NCI-H2107 (cell line): ENCODE measurements around the gene EAF2.
"Not testable (repeated sequence)": the region's sequence is repeated elsewhere in the genome, so short reads cannot be mapped to it uniquely, and the experiment has no call there.

Source experiments
- DNase-seq: peaks from one replicate; lab custom pipeline; 2025; lab: John Stamatoyannopoulos, UW

EAF2 gene

DNA sequence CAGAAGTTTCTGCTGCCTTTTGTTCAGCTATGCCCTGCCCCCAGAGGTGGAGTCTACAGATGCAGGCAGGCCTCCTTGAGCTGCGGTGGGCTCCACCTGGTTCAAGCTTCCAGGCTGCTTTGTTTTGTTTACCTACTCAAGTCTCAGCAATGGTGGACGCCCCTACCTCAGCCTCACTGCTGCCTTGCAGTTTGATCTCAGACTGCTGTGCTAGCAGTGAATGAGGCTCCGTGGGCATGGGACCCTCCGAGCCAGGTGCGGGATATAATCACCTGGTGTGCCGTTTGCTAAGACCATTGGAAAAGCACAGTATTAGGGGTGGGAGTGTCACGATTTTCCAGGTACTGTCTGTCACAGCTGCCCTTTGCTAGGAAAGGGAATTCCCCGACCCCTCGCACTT lies 28.2 kb downstream of the EAF2 start:
- not testable (repeated sequence) for DNase-seq

DNA sequence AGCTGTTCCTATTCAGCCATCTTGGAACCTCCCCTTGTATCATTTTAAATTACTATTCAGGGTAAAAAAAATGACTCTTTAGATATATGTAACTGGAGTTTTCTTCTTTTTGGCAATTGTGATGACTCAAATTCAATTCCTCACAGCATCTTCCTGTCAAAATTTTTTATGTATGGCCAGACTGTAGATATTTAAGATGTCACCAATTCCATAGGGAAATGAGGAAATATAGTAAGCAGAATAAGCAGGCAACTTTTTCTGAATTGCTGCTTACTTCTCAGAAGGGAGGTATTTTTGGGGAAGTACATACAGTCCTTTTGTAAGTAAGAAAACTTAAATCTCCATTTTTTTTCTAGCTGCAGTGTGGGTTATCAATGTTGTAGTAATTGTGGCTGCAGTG lies 28.8 kb downstream of the EAF2 start:
- DNase-seq, result no peak

- no peak for DNase-seq
Observed at GRCh38 chr3:121869736-121870135, 34.7 kb downstream of the EAF2 start.

DNA sequence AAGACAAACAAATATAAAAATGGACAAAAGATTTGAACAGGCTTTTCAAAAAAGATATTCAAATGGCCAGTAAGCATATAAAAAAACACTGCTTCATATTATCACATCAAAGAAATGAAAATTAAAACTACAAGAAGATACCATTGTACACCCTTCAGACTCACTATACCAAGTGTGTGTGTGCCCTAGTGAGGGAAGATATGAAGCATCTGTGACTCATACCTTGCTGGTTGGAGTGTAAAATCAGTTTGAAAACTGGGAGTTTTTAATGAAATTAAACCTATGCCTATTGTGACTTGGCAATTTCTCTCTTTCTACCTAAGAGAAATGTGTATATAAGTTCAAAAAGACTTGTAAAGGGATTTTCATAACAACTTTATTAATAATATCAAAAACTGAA lies 35.7 kb downstream of the EAF2 start:
- no peak for DNase-seq

DNA sequence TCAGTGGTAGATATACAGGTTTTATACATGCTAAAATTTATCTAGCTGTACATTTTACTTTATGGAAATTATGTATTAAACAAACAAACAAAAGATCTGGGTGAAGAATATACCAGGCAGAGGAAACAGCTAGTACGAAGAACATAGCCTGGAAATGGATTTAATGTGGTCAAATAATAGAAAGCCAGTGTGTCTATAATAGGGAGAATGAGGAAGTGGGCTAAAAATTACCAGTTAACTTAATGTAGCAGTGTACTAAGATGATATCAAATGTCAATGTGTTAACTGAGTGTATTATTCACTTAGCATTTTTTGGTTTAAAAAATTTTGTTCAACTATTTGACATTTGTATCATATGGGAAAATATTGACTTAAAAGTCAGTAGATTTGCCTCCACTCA lies 36.4 kb downstream of the EAF2 start:
- no peak for DNase-seq

- no peak for DNase-seq
Observed at GRCh38 chr3:121878411-121878810, 43.4 kb downstream of the EAF2 start.

- DNase-seq, result no peak
Observed at GRCh38 chr3:121883507-121883906, 48.5 kb downstream of the EAF2 start.

DNA sequence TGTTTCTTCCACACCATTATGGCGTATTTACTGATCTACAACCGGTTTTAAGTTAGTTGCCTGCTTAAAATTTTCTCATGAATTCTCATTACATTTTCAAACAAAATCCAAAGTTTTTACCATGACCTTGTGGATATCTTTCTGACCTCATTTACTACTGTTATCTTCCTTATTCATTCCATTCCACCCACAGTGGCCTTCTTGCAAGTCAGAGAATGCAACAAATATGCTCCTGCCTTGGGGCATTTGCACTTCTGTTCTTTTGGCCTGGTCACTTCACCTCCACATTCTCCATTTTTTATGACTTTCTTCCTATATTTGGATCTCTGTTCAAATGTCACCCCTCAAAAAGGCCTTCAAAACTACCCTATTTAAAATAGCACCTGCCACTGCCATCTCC lies 50.4 kb downstream of the EAF2 start:
- DNase-seq, result no peak

GRCh38 chr3:121894301-121894990 lies 59.4 kb downstream of the EAF2 start, which contains the start of gene SLC15A2:
TSS of gene SLC15A2 (plus strand) at chr3:121894401. CDS start at chr3:121894477, 76 bp downstream.
- no peak for DNase-seq

GRCh38 chr3:121895121-121895520 lies 60.1 kb downstream of the EAF2 start:
- no peak for DNase-seq

DNA sequence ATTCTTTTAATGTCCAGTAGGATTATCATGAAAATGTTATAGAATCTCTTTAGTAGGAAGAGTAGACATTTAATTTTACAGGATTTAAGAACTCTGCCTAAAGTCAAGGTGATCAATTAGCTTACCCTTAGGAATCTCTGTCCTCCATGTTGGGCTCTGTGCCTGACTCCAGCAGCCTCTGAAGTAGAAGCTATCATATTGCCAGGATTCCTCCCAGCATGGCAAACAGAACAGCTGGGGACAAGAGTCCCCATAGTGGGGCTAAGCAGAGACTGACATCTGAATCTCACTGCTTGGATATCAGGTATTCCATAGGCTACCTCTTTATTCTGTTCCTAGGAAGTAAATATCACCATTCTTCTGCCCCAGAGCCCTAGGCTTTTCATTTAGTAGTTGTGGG lies 60.7 kb downstream of the EAF2 start:
- no peak for DNase-seq

DNA sequence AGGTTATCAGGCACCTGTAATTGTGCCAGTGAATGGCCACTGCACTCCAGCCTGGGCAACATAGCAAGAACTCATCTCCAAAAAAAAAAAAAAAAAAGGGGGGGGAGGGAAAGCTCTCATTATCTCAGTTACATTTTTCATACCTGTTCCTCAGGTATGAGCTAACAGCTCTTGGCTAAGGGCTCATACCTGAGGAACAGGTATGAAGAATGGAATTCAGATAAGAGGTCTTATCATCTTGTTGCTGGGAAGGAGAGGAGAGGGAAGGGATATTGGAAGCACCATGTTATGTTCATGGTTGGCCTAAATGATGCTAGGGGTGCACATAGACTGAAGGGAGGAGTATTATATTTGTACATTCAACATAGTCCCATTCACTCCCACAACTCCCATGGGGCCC lies 61.8 kb downstream of the EAF2 start:
- DNase-seq, result no peak

DNA sequence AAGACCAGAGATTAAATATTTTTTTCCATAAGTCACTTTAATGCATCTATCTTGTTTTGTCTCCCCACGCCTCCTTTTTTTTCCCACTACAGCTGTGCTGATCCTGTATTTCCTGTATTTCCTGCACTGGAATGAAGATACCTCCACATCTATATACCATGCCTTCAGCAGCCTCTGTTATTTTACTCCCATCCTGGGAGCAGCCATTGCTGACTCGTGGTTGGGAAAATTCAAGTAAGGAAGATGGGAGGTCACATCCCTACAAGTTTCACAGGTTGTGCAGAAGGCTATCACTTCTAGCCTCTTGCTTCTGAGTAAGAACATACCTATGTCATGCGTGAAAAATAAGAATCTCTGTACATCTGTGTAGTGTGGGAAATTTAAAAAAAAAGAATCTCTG lies 62.3 kb downstream of the EAF2 start:
- DNase-seq, result no peak

DNA sequence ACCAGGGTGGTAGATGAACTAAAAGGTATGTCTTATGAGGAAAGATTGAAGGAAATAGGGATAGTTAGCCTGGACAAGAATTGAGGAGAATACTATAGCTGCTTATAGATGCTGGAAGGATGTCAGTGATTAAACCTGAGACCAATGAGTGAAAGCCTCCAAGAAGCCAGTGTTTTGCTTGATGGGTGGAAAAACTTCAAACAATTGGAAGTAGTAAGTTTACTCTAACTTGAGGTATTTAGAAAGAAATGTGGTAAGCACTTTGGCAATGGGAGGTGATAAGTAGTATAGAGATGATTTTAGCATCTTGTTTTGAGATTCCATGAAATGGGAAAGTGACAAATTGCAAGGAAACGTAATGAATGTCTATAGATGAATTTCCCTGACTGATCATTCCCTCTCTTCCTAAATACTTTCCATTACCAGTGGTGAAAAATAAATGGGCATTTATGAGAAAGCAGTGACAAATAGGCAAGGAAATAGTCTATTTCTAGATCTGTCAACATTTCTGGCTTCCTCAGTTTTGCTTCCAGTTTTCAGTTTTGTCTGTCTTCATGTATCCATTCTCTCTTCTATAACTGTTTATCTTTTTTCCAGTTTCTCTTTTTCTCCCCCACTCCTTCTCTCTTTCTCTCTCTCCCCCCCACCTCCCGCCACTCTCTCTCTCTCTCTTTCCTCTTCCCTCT lies 78.4 kb downstream of the EAF2 start:
- no peak for DNase-seq

DNA sequence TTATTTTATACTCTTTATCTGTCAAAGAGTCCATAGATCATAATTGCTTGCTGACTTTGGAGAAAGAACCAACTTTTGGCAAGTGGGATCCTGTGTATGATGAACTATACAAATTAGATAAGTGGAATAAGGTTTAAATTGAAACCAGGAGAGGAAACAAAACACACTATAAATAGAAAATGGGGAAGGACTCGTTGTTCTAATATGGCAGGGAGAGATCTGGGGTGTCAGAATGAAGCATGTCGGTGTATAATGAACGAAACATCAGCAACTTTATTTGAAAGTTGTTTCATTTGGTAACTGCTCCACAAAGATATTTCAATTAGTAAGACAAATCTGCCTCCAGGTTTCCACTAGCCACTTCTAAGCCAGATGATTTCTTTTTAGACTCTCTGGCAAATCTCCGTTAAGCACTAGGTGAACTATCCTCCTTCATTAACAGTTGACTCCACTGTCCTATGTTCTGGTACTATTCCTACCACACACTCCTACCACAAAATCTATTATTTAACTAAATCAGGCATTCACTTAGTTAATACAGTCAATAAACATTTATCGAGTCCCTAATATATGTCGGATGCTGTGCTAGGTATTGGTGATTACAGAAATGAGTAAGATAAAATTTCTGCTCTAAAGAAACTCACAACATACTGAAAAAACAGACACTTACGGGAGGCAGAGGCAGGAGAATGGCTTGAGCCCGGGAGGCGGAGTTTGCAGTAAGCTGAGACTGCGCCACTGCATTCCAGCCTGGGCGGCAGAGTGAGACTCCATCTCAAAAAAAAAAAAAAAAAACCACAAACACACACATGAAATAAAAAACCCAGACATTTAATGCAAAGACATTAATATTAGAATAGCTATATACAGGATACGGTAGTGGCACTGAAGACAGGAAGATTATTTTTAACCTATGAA lies 79.3 kb downstream of the EAF2 start:
- no peak for DNase-seq

GRCh38 chr3:121916189-121916588 lies 81.2 kb downstream of the EAF2 start:
- DNase-seq, result no peak

GRCh38 chr3:121918779-121919483 lies 83.9 kb downstream of the EAF2 start:
- no peak for DNase-seq

DNA sequence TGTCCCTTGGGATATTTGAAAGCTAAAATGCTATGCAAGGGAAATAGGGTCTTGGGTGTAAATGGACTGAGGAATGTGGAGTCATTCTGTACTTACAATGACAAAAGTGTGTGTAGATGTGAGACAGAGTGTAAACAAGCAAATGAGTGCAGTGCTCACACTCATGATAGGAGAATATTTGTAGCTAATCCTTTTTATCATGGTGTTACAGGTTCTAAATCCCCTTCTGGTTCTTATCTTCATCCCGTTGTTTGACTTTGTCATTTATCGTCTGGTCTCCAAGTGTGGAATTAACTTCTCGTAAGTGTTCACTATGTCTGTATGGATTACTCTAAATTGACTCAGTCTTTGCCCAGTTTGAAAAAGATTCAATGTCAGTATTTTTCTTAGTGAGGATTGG lies 89.7 kb downstream of the EAF2 start:
- DNase-seq, result no peak

DNA sequence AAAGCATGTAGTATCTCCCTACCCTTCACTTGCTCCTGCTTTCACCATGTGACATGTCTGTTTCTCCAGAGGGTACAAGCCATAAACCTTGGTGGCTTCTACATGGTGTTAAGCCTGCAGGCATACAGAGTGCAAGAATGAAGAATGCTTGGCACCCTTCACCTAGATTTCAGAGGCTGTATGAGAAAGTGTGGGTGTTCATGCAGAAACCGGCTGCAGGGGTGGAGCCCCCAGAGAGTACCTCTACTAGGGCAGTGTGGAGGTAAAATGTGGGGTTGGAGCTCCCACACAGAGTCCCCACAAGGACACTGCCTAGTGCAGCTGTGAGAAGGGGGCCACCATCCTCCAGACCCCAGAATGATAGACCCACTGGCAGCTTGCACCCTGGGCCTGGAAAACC lies 91.4 kb downstream of the EAF2 start:
- DNase-seq, result no peak
